Endodermal cell (in vitro differentiated cells): ENCODE results near the gene VSIG2. TPM values are rescaled to one million over a fixed set of nuclear protein-coding genes. Genes with fewer than 3 reads are reported as not detected.
A peak's percentile ranks its signal among the peaks of the same experiment; 100 is the strongest.

Experiments
- DNase-seq: peaks from one replicate; pipeline ENCODE4 v3.0.0-alpha.2; 2017
- H3K27ac ChIP-seq: 2 replicates; pipeline ENCODE4 v1.5.1; 2013; ENCODE audit warnings: mild to moderate bottlenecking, low read depth, low read length, moderate library complexity
- H3K27me3 ChIP-seq: 2 replicates; pipeline ENCODE4 v1.6.1; 2013; ENCODE audit warnings: mild to moderate bottlenecking, low read length, moderate library complexity; ENCODE audit not compliant: insufficient read depth, control insufficient read depth, poor library complexity, severe bottlenecking
- H3K36me3 ChIP-seq: 2 replicates; pipeline ENCODE4 v1.7.0; 2013; ENCODE audit warnings: mild to moderate bottlenecking, low read length, moderate library complexity; ENCODE audit not compliant: control insufficient read depth, insufficient read depth
- H3K4me1 ChIP-seq: one replicate; pipeline ENCODE4 v1.7.0; 2013; ENCODE audit warnings: low read length; ENCODE audit not compliant: control insufficient read depth, insufficient read depth
- H3K4me3 ChIP-seq: 2 replicates; pipeline ENCODE4 v1.5.1; 2013; ENCODE audit warnings: mild to moderate bottlenecking, low read length, moderate library complexity
- H3K9ac ChIP-seq: 2 replicates; pipeline ENCODE4 v1.6.1; 2013; ENCODE audit warnings: mild to moderate bottlenecking, low read length, moderate library complexity; ENCODE audit not compliant: poor library complexity, severe bottlenecking; ENCODE audit errors: extremely low read depth
- H3K9me3 ChIP-seq: 2 replicates; pipeline ENCODE4 v1.6.1; 2013; ENCODE audit warnings: mild to moderate bottlenecking, low read length, moderate library complexity; ENCODE audit not compliant: control insufficient read depth
- H3K27ac Mint-ChIP-seq: 2 replicates; pipeline ENCODE4 v1.8.0; 2020; ENCODE audit warnings: mixed read lengths
- H3K27me3 Mint-ChIP-seq: 2 replicates; pipeline ENCODE4 v1.8.0; 2021; ENCODE audit warnings: mild to moderate bottlenecking, mixed read lengths; ENCODE audit not compliant: insufficient read depth
- H3K36me3 Mint-ChIP-seq: 2 replicates; pipeline ENCODE4 v1.8.0; 2020; ENCODE audit warnings: low read depth, mixed read lengths
- H3K4me1 Mint-ChIP-seq: 2 replicates; pipeline ENCODE4 v1.8.0; 2020; ENCODE audit warnings: mixed read lengths
- H3K4me3 Mint-ChIP-seq: 2 replicates; pipeline ENCODE4 v1.8.0; 2020; ENCODE audit warnings: mild to moderate bottlenecking, moderate library complexity, mixed read lengths
- H3K9me3 Mint-ChIP-seq: 2 replicates; pipeline ENCODE4 v1.8.0; 2020; ENCODE audit warnings: mild to moderate bottlenecking, mixed read lengths
- CTCF ChIP-seq: fragments of 200-600 bp; sonication (generic); conservative IDR thresholded peaks from 2 replicates; pipeline ENCODE4 v1.5.0; 2021; ENCODE audit warnings: antibody characterized with exemption, mild to moderate bottlenecking
- WGBS, 2 experiments: methylation state at CpG; one replicate each; pipeline versions ENCODE4 v1.1.5 to v1.1.7; 2013; ENCODE audit warnings: missing lambda C conversion rate in 2 of 2, mixed read lengths in 1 of 2; ENCODE audit not compliant: insufficient coverage in 1 of 2, insufficient read length in 1 of 2; 5-methylcytosine and 5-hydroxymethylcytosine counted together
- total RNA-seq, 2 donors: library from RNA; stranded (reverse); fragmentation: NEBNext Ultra II Directional in 1 of 2; extraction: Animal tissue kit (Norgen Biotek cat#: 25700) in 1 of 2; gene quantifications; 2 replicates in 1 of 2; 3 replicates in 1 of 2; pipeline ENCODE4 v1.2.1, GENCODE V29; 2021

Gene VSIG2
- total RNA-seq, 2 donors from 2014 or later: 1.1 to 3.4 TPM

- DNase-seq: peak; percentile 29
- H3K4me1 ChIP-seq: no peaks in the 10 kb centered on the region
- no peaks in the 10 kb centered on the region for H3K36me3 Mint-ChIP-seq
- no peaks in the 10 kb centered on the region for H3K36me3 ChIP-seq
- no peak overlapping the region for H3K4me3 ChIP-seq
- WGBS, 2 experiments: 85 to 97% methylated on average over 6 of the region's 6 CpGs
- no peaks in the 10 kb centered on the region for H3K9me3 Mint-ChIP-seq
- no peak for TF ChIP-seq CTCF
- H3K27ac Mint-ChIP-seq: no peak overlapping the region
- H3K27me3 ChIP-seq: peaks cover 81% of the 10 kb centered on the region
- H3K4me1 Mint-ChIP-seq: peaks cover 24% of the 10 kb centered on the region
- H3K27ac ChIP-seq: no peak overlapping the region
- no peak overlapping the region for H3K9ac ChIP-seq
- no peak overlapping the region for H3K4me3 Mint-ChIP-seq
- no peaks in the 10 kb centered on the region for H3K9me3 ChIP-seq
- peaks cover 86% of the 10 kb centered on the region for H3K27me3 Mint-ChIP-seq
Measured at GRCh38 chr11:124756753-124757227, 4.7 kb upstream of the VSIG2 start.

- H3K4me3 Mint-ChIP-seq: no peak overlapping the region
- no peaks in the 10 kb centered on the region for H3K4me1 ChIP-seq
Measured at GRCh38 chr11:124756033-124756752, 4.1 kb upstream of the VSIG2 start.

GRCh38 chr11:124754710-124755109 lies 2.7 kb upstream of the VSIG2 start:
- Mint-ChIP-seq H3K4me1 (peaks cover 21% of the 10 kb centered on the region), H3K36me3 (no peaks in the 10 kb centered on the region), H3K4me3 (no peak overlapping the region), H3K27me3 (peaks cover 81% of the 10 kb centered on the region), H3K9me3 (no peaks in the 10 kb centered on the region), H3K27ac (no peak overlapping the region)
- H3K27me3 ChIP-seq: peaks cover 80% of the 10 kb centered on the region
- H3K9me3 ChIP-seq: no peaks in the 10 kb centered on the region
- no peak overlapping the region for H3K27ac ChIP-seq
- TF ChIP-seq CTCF: no peak
- 78 to 91% methylated on average over 3 to 6 of the region's 6 CpGs for WGBS, 2 experiments
- no peak for DNase-seq
- H3K4me3 ChIP-seq: no peak overlapping the region
- no peaks in the 10 kb centered on the region for H3K4me1 ChIP-seq
- H3K9ac ChIP-seq: no peak overlapping the region
- no peaks in the 10 kb centered on the region for H3K36me3 ChIP-seq

More at GRCh38 chr11:124756033-124756752, 4.1 kb upstream of the VSIG2 start:
- 85 to 87% methylated on average over 7 to 9 of the region's 9 CpGs for WGBS, 2 experiments
- Histone ChIP-seq H3K27me3 (peaks cover 81% of the 10 kb centered on the region), H3K27ac (no peak overlapping the region), H3K9me3 (no peaks in the 10 kb centered on the region), H3K4me3 (no peak overlapping the region), H3K36me3 (no peaks in the 10 kb centered on the region), H3K9ac (no peak overlapping the region)
- no peaks in the 10 kb centered on the region for H3K9me3 Mint-ChIP-seq
- no peak overlapping the region for H3K27ac Mint-ChIP-seq
- peaks cover 22% of the 10 kb centered on the region for H3K4me1 Mint-ChIP-seq
- peaks cover 81% of the 10 kb centered on the region for H3K27me3 Mint-ChIP-seq
- no peaks in the 10 kb centered on the region for H3K36me3 Mint-ChIP-seq
- DNase-seq: peak; percentile 32
- TF ChIP-seq CTCF: no peak
